Thyroid gland (tissue), 4 donors: ENCODE data around the gene MBNL2. TPM values are rescaled to one million over a fixed set of nuclear protein-coding genes. Genes with fewer than 3 reads are reported as not detected.

Experiments
- DNase-seq, 2 donors: peaks; one replicate each; pipeline ENCODE4 v3.0.0-alpha.2; 2019
- H3K27ac ChIP-seq, 3 donors: fragments of 200-600 bp; sonication (generic); 1 replicate in 2 of 3; 2 replicates in 1 of 3; pipeline ENCODE4 v1.5.1; 2016 to 2019; ENCODE audit warnings: mild to moderate bottlenecking in 1 of 3, moderate library complexity in 1 of 3
- H3K27me3 ChIP-seq: fragments of 200-600 bp; sonication (generic); one replicate; pipeline ENCODE4 v1.5.1; 2019
- H3K36me3 ChIP-seq, 2 donors: fragments of 200-600 bp; sonication (generic); one replicate each; pipeline ENCODE4 v1.5.1; 2016 to 2019
- H3K4me1 ChIP-seq, 2 donors: fragments of 200-600 bp; sonication (generic); one replicate each; pipeline ENCODE4 v1.5.1; 2017 to 2019
- H3K4me3 ChIP-seq, 3 donors: fragments of 200-600 bp; sonication (generic); replicated peaks in 1 of 3; 1 replicate in 2 of 3; 2 replicates in 1 of 3; pipeline ENCODE4 v1.5.1; 2016; ENCODE audit warnings: mild to moderate bottlenecking in 1 of 3
- H3K9me3 ChIP-seq: fragments of 200-600 bp; sonication (generic); one replicate; pipeline ENCODE4 v1.5.1; 2017
- CTCF ChIP-seq, 6 experiments: fragments of 200-600 bp in 3 of 6; fragments of 450-650 bp in 3 of 6; sonication (generic) in 3 of 6; IDR thresholded peaks; one replicate each; pipeline ENCODE4 v1.5.1; 2016 to 2019; ENCODE audit warnings: antibody characterized with exemption in 6 of 6, mild to moderate bottlenecking in 2 of 6, inconsistent platforms in 1 of 6, moderate library complexity in 1 of 6
- POLR2A ChIP-seq, 2 donors: fragments of 450-650 bp; IDR thresholded peaks; one replicate each; pipeline ENCODE4 v1.6.1; 2017; ENCODE audit warnings: antibody characterized with exemption in 2 of 2, mild to moderate bottlenecking in 2 of 2, moderate library complexity in 1 of 2
- WGBS, 2 donors: methylation state at CpG; one replicate each; pipeline ENCODE4 v1.1.5; 2017; 5-methylcytosine and 5-hydroxymethylcytosine counted together
- intact Hi-C: fragments of 100-400 bp; cut with DNase I; formaldehyde crosslinking; loops from one replicate; pipeline ENCODE4 v1.15.1; 2023
- total RNA-seq, 4 donors: library from RNA; depleted of rRNA; stranded (reverse); fragments of >200 nt; gene quantifications; one replicate each; pipeline ENCODE4 v1.2.3, GENCODE V29; 2016

MBNL2 gene
- total RNA-seq, 4 donors from 2014 or later, result 93.4 to 99.9 (median 98.3) TPM

- Histone ChIP-seq H3K4me3 (peak overlapping the region in 1 of 3 donors; percentile 5), H3K27ac (peak overlapping the region; percentile 44 to 80 (median 67)), H3K27me3 (no peaks in the 10 kb centered on the region), H3K4me1 (peaks cover 4 to 31% of the 10 kb centered on the region in 2 donors), H3K9me3 (no peaks in the 10 kb centered on the region), H3K36me3 (peaks cover 0 to under 1% of the 10 kb centered on the region in 2 donors)
- TF ChIP-seq CTCF (IDR thresholded peaks at IDR 0.05), result no peak
- no peak for TF ChIP-seq POLR2A (IDR thresholded peaks at IDR 0.05)
- intact Hi-C loops, result no loop called here
- peak in 1 of 2 donors; percentile 24 for DNase-seq
- WGBS, 2 donors, result 1% methylated on average over 4 of the region's 4 CpGs
These were observed 147.2 kb downstream of the MBNL2 start for GRCh38 chr13:97369261-97369893.

- Histone ChIP-seq H3K27me3 (no peaks in the 10 kb centered on the region), H3K27ac (peak overlapping the region in 1 of 3 donors; percentile 15), H3K9me3 (no peaks in the 10 kb centered on the region), H3K36me3 (peaks cover 0 to 4% of the 10 kb centered on the region in 2 donors), H3K4me1 (peaks cover 4 to 31% of the 10 kb centered on the region in 2 donors), H3K4me3 (no peak overlapping the region)
- no peak for DNase-seq
- TF ChIP-seq POLR2A (IDR thresholded peaks at IDR 0.05) (no peak), CTCF (IDR thresholded peaks at IDR 0.05) (no peak)
- intact Hi-C loops, result no loop called here
- WGBS, 2 donors, result 92 to 95% methylated on average over 7 of the region's 7 CpGs
These were observed 149.5 kb downstream of the MBNL2 start for GRCh38 chr13:97371486-97372109.

GRCh38 chr13:97372936-97373335, 150.8 kb downstream of the MBNL2 start:
- Histone ChIP-seq H3K27me3 (no peaks in the 10 kb centered on the region), H3K36me3 (peaks cover 0 to 4% of the 10 kb centered on the region in 2 donors), H3K4me1 (peaks cover 4 to 20% of the 10 kb centered on the region in 2 donors), H3K27ac (peak overlapping the region; percentile 0 to 31 (median 15)), H3K4me3 (no peak overlapping the region), H3K9me3 (no peaks in the 10 kb centered on the region)
- intact Hi-C loops, result no loop called here
- WGBS, 2 donors, result 34 to 60% methylated on average over 4 of the region's 4 CpGs
- TF ChIP-seq CTCF (IDR thresholded peaks at IDR 0.05), result no peak
- no peak for TF ChIP-seq POLR2A (IDR thresholded peaks at IDR 0.05)
- peak; percentile 39 for DNase-seq

GRCh38 chr13:97373787-97374186, 151.7 kb downstream of the MBNL2 start:
- peaks cover 0 to 4% of the 10 kb centered on the region in 2 donors for H3K36me3 ChIP-seq
- WGBS, 2 donors, result 95 to 99% methylated on average over 6 of the region's 6 CpGs
- H3K9me3 ChIP-seq, result no peaks in the 10 kb centered on the region
- intact Hi-C loops, result no loop called here
- no peak for TF ChIP-seq CTCF (IDR thresholded peaks at IDR 0.05)
- TF ChIP-seq POLR2A (IDR thresholded peaks at IDR 0.05), result no peak
- no peak overlapping the region for H3K4me3 ChIP-seq
- H3K4me1 ChIP-seq, result peaks cover 3 to 11% of the 10 kb centered on the region in 2 donors
- no peak overlapping the region for H3K27ac ChIP-seq
- no peak for DNase-seq
- H3K27me3 ChIP-seq, result no peaks in the 10 kb centered on the region

GRCh38 chr13:97376981-97377380, 154.8 kb downstream of the MBNL2 start:
- Histone ChIP-seq H3K27ac (no peak overlapping the region), H3K27me3 (no peaks in the 10 kb centered on the region), H3K9me3 (no peaks in the 10 kb centered on the region), H3K36me3 (peaks cover 0 to 4% of the 10 kb centered on the region in 2 donors), H3K4me1 (peaks cover 0 to 9% of the 10 kb centered on the region in 2 donors), H3K4me3 (no peak overlapping the region)
- no peak for DNase-seq
- TF ChIP-seq POLR2A (IDR thresholded peaks at IDR 0.05) (no peak), CTCF (IDR thresholded peaks at IDR 0.05) (no peak)
- 85 to 90% methylated on average over 6 of the region's 6 CpGs for WGBS, 2 donors
- intact Hi-C loops, result no loop called here
